ENCODE results near the gene LTK. TPM values are rescaled to one million over a fixed set of nuclear protein-coding genes. Genes with fewer than 3 reads are reported as not detected.

The LTK gene
- total RNA-seq, 1 experiment from 2014 or later: 0.24 TPM

- no peak overlapping the region for H3K27ac ChIP-seq
- no peaks in the 10 kb centered on the region for H3K36me3 ChIP-seq
- no peaks in the 10 kb centered on the region for H3K27me3 ChIP-seq (replicated peaks)
- H3K4me1 ChIP-seq (replicated peaks): peaks cover 30% of the 10 kb centered on the region
- DNase-seq (ENCODE audit: low read depth in 1 of 2, low spot score in 2 of 2): no peak
- H3K9me3 ChIP-seq (replicated peaks): no peaks in the 10 kb centered on the region
- H3K4me3 ChIP-seq: no peak overlapping the region
Observed at GRCh38 chr15:41550066-41550775, 36.6 kb upstream of the LTK start.

- H3K4me1 ChIP-seq (replicated peaks): peaks cover 16% of the 10 kb centered on the region
- peaks cover 2% of the 10 kb centered on the region; the same call in 1 of the 2 replicates for H3K36me3 ChIP-seq
- DNase-seq (ENCODE audit: low read depth in 1 of 2, low spot score in 2 of 2): peak; percentile 74 to 89
- H3K27me3 ChIP-seq (replicated peaks): no peaks in the 10 kb centered on the region
- peak overlapping the region; percentile 43 for H3K27ac ChIP-seq
- no peak overlapping the region for H3K4me3 ChIP-seq
- no peaks in the 10 kb centered on the region for H3K9me3 ChIP-seq (replicated peaks)
Observed at GRCh38 chr15:41546851-41547786, 33.5 kb upstream of the LTK start.

- H3K4me1 ChIP-seq (replicated peaks): peaks cover 16% of the 10 kb centered on the region
- no peaks in the 10 kb centered on the region for H3K9me3 ChIP-seq (replicated peaks)
- H3K36me3 ChIP-seq: peaks cover 2% of the 10 kb centered on the region; the same call in 1 of the 2 replicates
- H3K4me3 ChIP-seq: no peak overlapping the region
- no peak for DNase-seq (ENCODE audit: low read depth in 1 of 2, low spot score in 2 of 2)
- H3K27me3 ChIP-seq (replicated peaks): no peaks in the 10 kb centered on the region
- no peak overlapping the region for H3K27ac ChIP-seq
Observed at GRCh38 chr15:41545218-41545617, 31.6 kb upstream of the LTK start.

GRCh38 chr15:41544650-41545015 is 31.0 kb upstream of the LTK start:
- DNase-seq (ENCODE audit: low read depth in 1 of 2, low spot score in 2 of 2): no peak
- Histone ChIP-seq H3K36me3 (peaks cover 2% of the 10 kb centered on the region; the same call in 1 of the 2 replicates), H3K4me1 (replicated peaks) (peaks cover 16% of the 10 kb centered on the region), H3K4me3 (peak overlapping the region; percentile 64), H3K9me3 (replicated peaks) (no peaks in the 10 kb centered on the region), H3K27me3 (replicated peaks) (no peaks in the 10 kb centered on the region), H3K27ac (no peak overlapping the region)

GRCh38 chr15:41543521-41543870 is 29.9 kb upstream of the LTK start:
- peak overlapping the region; percentile 65 for H3K27ac ChIP-seq
- no peak for DNase-seq (ENCODE audit: low read depth in 1 of 2, low spot score in 2 of 2)
- H3K4me1 ChIP-seq (replicated peaks): peaks cover 16% of the 10 kb centered on the region
- peaks cover 2% of the 10 kb centered on the region; the same call in 1 of the 2 replicates for H3K36me3 ChIP-seq
- no peaks in the 10 kb centered on the region for H3K9me3 ChIP-seq (replicated peaks)
- H3K27me3 ChIP-seq (replicated peaks): no peaks in the 10 kb centered on the region
- H3K4me3 ChIP-seq: peak overlapping the region; percentile 64

- DNase-seq (ENCODE audit: low read depth in 1 of 2, low spot score in 2 of 2): no peak
- H3K27ac ChIP-seq: no peak overlapping the region
- no peaks in the 10 kb centered on the region for H3K9me3 ChIP-seq (replicated peaks)
- H3K4me1 ChIP-seq (replicated peaks): no peaks in the 10 kb centered on the region
- no peaks in the 10 kb centered on the region for H3K27me3 ChIP-seq (replicated peaks)
- peaks cover 47% of the 10 kb centered on the region for H3K36me3 ChIP-seq
- no peak overlapping the region for H3K4me3 ChIP-seq
Observed at GRCh38 chr15:41536866-41537265, 23.2 kb upstream of the LTK start.

- Histone ChIP-seq H3K4me3 (no peak overlapping the region), H3K27ac (no peak overlapping the region), H3K9me3 (replicated peaks) (no peaks in the 10 kb centered on the region), H3K4me1 (replicated peaks) (no peaks in the 10 kb centered on the region), H3K36me3 (peaks cover 57% of the 10 kb centered on the region), H3K27me3 (replicated peaks) (no peaks in the 10 kb centered on the region)
- no peak for DNase-seq (ENCODE audit: low read depth in 1 of 2, low spot score in 2 of 2)
Observed at GRCh38 chr15:41535544-41535943, 21.9 kb upstream of the LTK start.

- Histone ChIP-seq H3K36me3 (peaks cover 81% of the 10 kb centered on the region), H3K4me1 (replicated peaks) (no peaks in the 10 kb centered on the region), H3K4me3 (no peak overlapping the region), H3K27me3 (replicated peaks) (no peaks in the 10 kb centered on the region), H3K9me3 (replicated peaks) (no peaks in the 10 kb centered on the region), H3K27ac (no peak overlapping the region)
- DNase-seq (ENCODE audit: low read depth in 1 of 2, low spot score in 2 of 2): no peak
Observed at GRCh38 chr15:41530363-41530956, 16.8 kb upstream of the LTK start.

GRCh38 chr15:41523097-41523496 is 9.5 kb upstream of the LTK start:
- no peak for DNase-seq (ENCODE audit: low read depth in 1 of 2, low spot score in 2 of 2)
- no peaks in the 10 kb centered on the region for H3K27me3 ChIP-seq (replicated peaks)
- H3K4me1 ChIP-seq (replicated peaks): no peaks in the 10 kb centered on the region
- no peak overlapping the region for H3K4me3 ChIP-seq
- H3K36me3 ChIP-seq: peaks cover 45% of the 10 kb centered on the region
- no peaks in the 10 kb centered on the region for H3K9me3 ChIP-seq (replicated peaks)
- H3K27ac ChIP-seq: no peak overlapping the region

- no peak for DNase-seq (ENCODE audit: low read depth in 1 of 2, low spot score in 2 of 2)
- no peak overlapping the region for H3K4me3 ChIP-seq
- H3K4me1 ChIP-seq (replicated peaks): no peaks in the 10 kb centered on the region
- no peak overlapping the region for H3K27ac ChIP-seq
- H3K36me3 ChIP-seq: peaks cover 40% of the 10 kb centered on the region
- H3K9me3 ChIP-seq (replicated peaks): no peaks in the 10 kb centered on the region
- H3K27me3 ChIP-seq (replicated peaks): no peaks in the 10 kb centered on the region
Observed at GRCh38 chr15:41521614-41522013, 8.0 kb upstream of the LTK start.

- no peaks in the 10 kb centered on the region for H3K9me3 ChIP-seq (replicated peaks)
- no peak overlapping the region for H3K4me3 ChIP-seq
- no peak for DNase-seq (ENCODE audit: low read depth in 1 of 2, low spot score in 2 of 2)
- peaks cover 31% of the 10 kb centered on the region for H3K36me3 ChIP-seq
- no peaks in the 10 kb centered on the region for H3K4me1 ChIP-seq (replicated peaks)
- no peak overlapping the region for H3K27ac ChIP-seq
- H3K27me3 ChIP-seq (replicated peaks): no peaks in the 10 kb centered on the region
Observed at GRCh38 chr15:41520636-41521035, 7.0 kb upstream of the LTK start.

- H3K4me1 ChIP-seq (replicated peaks): peaks cover 10% of the 10 kb centered on the region
- H3K4me3 ChIP-seq: no peak overlapping the region
- H3K27me3 ChIP-seq (replicated peaks): peaks cover 8% of the 10 kb centered on the region
- no peaks in the 10 kb centered on the region for H3K9me3 ChIP-seq (replicated peaks)
- no peak for DNase-seq (ENCODE audit: low read depth in 1 of 2, low spot score in 2 of 2)
- no peak overlapping the region for H3K27ac ChIP-seq
- peaks cover 16% of the 10 kb centered on the region for H3K36me3 ChIP-seq
Observed at GRCh38 chr15:41517895-41518449, 4.3 kb upstream of the LTK start.

GRCh38 chr15:41512940-41513505 is 604 bp downstream of the LTK start:
- Histone ChIP-seq H3K4me3 (peak overlapping the region; percentile 30), H3K27ac (no peak overlapping the region)

More at GRCh38 chr15:41512940-41513505, 604 bp downstream of the LTK start:
- Histone ChIP-seq H3K4me1 (replicated peaks) (peaks cover 21% of the 10 kb centered on the region), H3K9me3 (replicated peaks) (no peaks in the 10 kb centered on the region), H3K27me3 (replicated peaks) (peaks cover 20% of the 10 kb centered on the region), H3K36me3 (peaks cover 9% of the 10 kb centered on the region)
- peak in 1 of 2 experiments; percentile 9 for DNase-seq (ENCODE audit: low read depth in 1 of 2, low spot score in 2 of 2)
